ENCODE measurements around the gene SLC2A13.

SLC2A13 gene

GRCh38 chr12:39920222-39920621, 185.7 kb downstream of the SLC2A13 start:
- no peak overlapping the region for H3K4me3 ChIP-seq (ENCODE audit: low read depth, low read length)
- DNase-seq (ENCODE audit: low read depth): no peak
- TF ChIP-seq CTCF (IDR thresholded peaks at IDR 0.05; ENCODE audit: low read depth, low read length) (no peak), MYC (IDR thresholded peaks at IDR 0.05; ENCODE audit: low read depth, low read length) (no peak), MAX (IDR thresholded peaks at IDR 0.05; ENCODE audit: low read depth, low read length) (no peak), POLR2A (IDR thresholded peaks at IDR 0.05; ENCODE audit: extremely low read depth, insufficient read length) (no peak)

GRCh38 chr12:39919790-39920189, 186.1 kb downstream of the SLC2A13 start:
- TF ChIP-seq CTCF (IDR thresholded peaks at IDR 0.05; ENCODE audit: low read depth, low read length) (no peak), MYC (IDR thresholded peaks at IDR 0.05; ENCODE audit: low read depth, low read length) (no peak), POLR2A (IDR thresholded peaks at IDR 0.05; ENCODE audit: extremely low read depth, insufficient read length) (no peak), MAX (IDR thresholded peaks at IDR 0.05; ENCODE audit: low read depth, low read length) (no peak)
- DNase-seq (ENCODE audit: low read depth): no peak
- H3K4me3 ChIP-seq (ENCODE audit: low read depth, low read length): no peak overlapping the region

- TF ChIP-seq POLR2A (IDR thresholded peaks at IDR 0.05; ENCODE audit: extremely low read depth, insufficient read length): no peak
- no peak for TF ChIP-seq CTCF (IDR thresholded peaks at IDR 0.05; ENCODE audit: low read depth, low read length)
- no peak for TF ChIP-seq MYC (IDR thresholded peaks at IDR 0.05; ENCODE audit: low read depth, low read length)
- TF ChIP-seq MAX (IDR thresholded peaks at IDR 0.05; ENCODE audit: low read depth, low read length): no peak
- no peak for DNase-seq (ENCODE audit: low read depth)
- H3K4me3 ChIP-seq (ENCODE audit: low read depth, low read length): no peak overlapping the region
These were observed 190.6 kb downstream of the SLC2A13 start for GRCh38 chr12:39915249-39915648.

GRCh38 chr12:39912211-39912980, 193.5 kb downstream of the SLC2A13 start:
- TF ChIP-seq POLR2A (IDR thresholded peaks at IDR 0.05; ENCODE audit: extremely low read depth, insufficient read length) (no peak), MAX (IDR thresholded peaks at IDR 0.05; ENCODE audit: low read depth, low read length) (no peak), CTCF (IDR thresholded peaks at IDR 0.05; ENCODE audit: low read depth, low read length) (no peak), MYC (IDR thresholded peaks at IDR 0.05; ENCODE audit: low read depth, low read length) (no peak)
- no peak overlapping the region for H3K4me3 ChIP-seq (ENCODE audit: low read depth, low read length)
- no peak for DNase-seq (ENCODE audit: low read depth)

GRCh38 chr12:39906237-39906636, 199.6 kb downstream of the SLC2A13 start:
- no peak overlapping the region for H3K4me3 ChIP-seq (ENCODE audit: low read depth, low read length)
- no peak for DNase-seq (ENCODE audit: low read depth)
- TF ChIP-seq MYC (IDR thresholded peaks at IDR 0.05; ENCODE audit: low read depth, low read length) (no peak), MAX (IDR thresholded peaks at IDR 0.05; ENCODE audit: low read depth, low read length) (no peak), CTCF (IDR thresholded peaks at IDR 0.05; ENCODE audit: low read depth, low read length) (no peak), POLR2A (IDR thresholded peaks at IDR 0.05; ENCODE audit: extremely low read depth, insufficient read length) (no peak)

All from NB4 (cell line).